Stimulated activated CD8-positive, alpha-beta memory T cell treated with anti-CD3 and anti-CD28 coated beads, Interleukin-4, amount 100 ng/mL, for 48 hours (primary cell): ENCODE data around the gene DUSP2.

Experiments
- DNase-seq: peaks from one replicate; pipeline ENCODE4 v3.0.0-alpha.2; 2020

The DUSP2 gene

GRCh38 chr2:96112501-96113366 lies 32.5 kb downstream of the DUSP2 start:
- no peak for DNase-seq

- no peak for DNase-seq
These were observed 33.3 kb downstream of the DUSP2 start for GRCh38 chr2:96111823-96112500.

GRCh38 chr2:96111257-96111640 lies 34.0 kb downstream of the DUSP2 start:
- DNase-seq: no peak

- DNase-seq: no peak
These were observed 34.5 kb downstream of the DUSP2 start for GRCh38 chr2:96110621-96111256.

GRCh38 chr2:96109931-96110511 lies 35.2 kb downstream of the DUSP2 start:
- no peak for DNase-seq

- no peak for DNase-seq
These were observed 35.9 kb downstream of the DUSP2 start for GRCh38 chr2:96109361-96109680.

- DNase-seq: no peak
These were observed 36.5 kb downstream of the DUSP2 start for GRCh38 chr2:96108541-96109360.

- DNase-seq: no peak
These were observed 37.1 kb downstream of the DUSP2 start for GRCh38 chr2:96108151-96108540.

GRCh38 chr2:96107708-96108065 lies 37.6 kb downstream of the DUSP2 start:
- DNase-seq: no peak

- DNase-seq: no peak
These were observed 38.1 kb downstream of the DUSP2 start for GRCh38 chr2:96106991-96107707.

- DNase-seq: no peak
These were observed 39.1 kb downstream of the DUSP2 start for GRCh38 chr2:96105994-96106715.

GRCh38 chr2:96105152-96105915 lies 39.9 kb downstream of the DUSP2 start:
- DNase-seq: peak; percentile 7

- DNase-seq: peak; percentile 14
These were observed 40.8 kb downstream of the DUSP2 start for GRCh38 chr2:96104487-96104861.

- peak; percentile 8 for DNase-seq
These were observed 41.3 kb downstream of the DUSP2 start for GRCh38 chr2:96103761-96104486.

GRCh38 chr2:96103187-96103601 lies 42.0 kb downstream of the DUSP2 start:
- peak; percentile 20 for DNase-seq

GRCh38 chr2:96102596-96103186 lies 42.5 kb downstream of the DUSP2 start:
- DNase-seq: peak; percentile 13

- peak; percentile 13 for DNase-seq
These were observed 44.3 kb downstream of the DUSP2 start for GRCh38 chr2:96100893-96101304.

- DNase-seq: peak; percentile 18
These were observed 45.1 kb downstream of the DUSP2 start for GRCh38 chr2:96099861-96100798.
